HEK293 (cell line): ENCODE data around the gene PLEKHH3.

Experiments
- CTCF ChIA-PET: fragments of 350-600 bp; formaldehyde crosslinking; extraction: SDS; loops from one replicate; lab custom pipeline; 2021; ENCODE audit warnings: antibody characterized with exemption; lab: Yijun Ruan, JAX
- POLR2A ChIA-PET: fragments of 300-600 bp; formaldehyde crosslinking; extraction: SDS; loops from one replicate; lab custom pipeline; 2020; ENCODE audit warnings: antibody characterized with exemption, inconsistent platforms; lab: Yijun Ruan, JAX
- H3K27ac ChIP-seq: fragments of 200-500 bp; sonication (Bioruptor generic); 2 replicates; pipeline ENCODE4 v1.5.1; 2014; ENCODE audit warnings: low read depth, low read length, control low read depth, inconsistent platforms; ENCODE audit errors: extremely low read depth
- H3K36me3 ChIP-seq, 2 experiments: fragments of 200-500 bp in 1 of 2; sonication (Bioruptor generic) in 1 of 2; 1 replicate in 1 of 2; 2 replicates in 1 of 2; pipeline ENCODE4 v1.5.1; 2014 to 2017; ENCODE audit warnings: inconsistent platforms in 2 of 2, low read length in 2 of 2; ENCODE audit not compliant: control insufficient read depth in 2 of 2, insufficient read depth in 1 of 2
- H3K4me1 ChIP-seq: fragments of 200-500 bp; sonication (Bioruptor generic); 2 replicates; pipeline ENCODE4 v1.5.1; 2014; ENCODE audit warnings: mild to moderate bottlenecking, low read length, inconsistent platforms; ENCODE audit not compliant: control insufficient read depth, insufficient read depth
- H3K4me3 ChIP-seq: 2 replicates; pipeline ENCODE4 v1.5.1; 2011; ENCODE audit warnings: low read depth, mild to moderate bottlenecking, control low read depth, low read length, moderate library complexity
- H3K9me3 ChIP-seq: fragments of 200-500 bp; sonication (Bioruptor generic); 2 replicates; pipeline ENCODE4 v1.5.1; 2014; ENCODE audit warnings: low read depth, low read length, inconsistent platforms; ENCODE audit not compliant: control insufficient read depth, insufficient read depth
- EGR2 ChIP-seq: fragments of 450-650 bp; formaldehyde crosslinking; IDR thresholded peaks from 2 replicates; pipeline ENCODE4 v1.5.1; 2016; ENCODE audit warnings: low read depth, missing biosample characterization, missing genetic modification characterization
- GLIS1 ChIP-seq: fragments of 450-650 bp; formaldehyde crosslinking; IDR thresholded peaks from 2 replicates; pipeline ENCODE4 v1.5.1; 2016; ENCODE audit warnings: missing biosample characterization, missing genetic modification characterization
- GLIS2 ChIP-seq: fragments of 450-650 bp; formaldehyde crosslinking; IDR thresholded peaks from 2 replicates; pipeline ENCODE4 v1.5.1; 2016; ENCODE audit warnings: missing biosample characterization, missing genetic modification characterization
- KLF8 ChIP-seq: fragments of 450-650 bp; formaldehyde crosslinking; IDR thresholded peaks from 2 replicates; pipeline ENCODE4 v1.5.1; 2016; ENCODE audit warnings: missing biosample characterization, missing genetic modification characterization
- MYNN ChIP-seq: fragments of 450-650 bp; formaldehyde crosslinking; IDR thresholded peaks from 2 replicates; pipeline ENCODE4 v1.5.1; 2016; ENCODE audit warnings: missing biosample characterization, missing genetic modification characterization, borderline replicate concordance
- OSR2 ChIP-seq: fragments of 450-650 bp; formaldehyde crosslinking; IDR thresholded peaks from 2 replicates; pipeline ENCODE4 v1.5.1; 2016; ENCODE audit warnings: missing biosample characterization, missing genetic modification characterization
- SCRT2 ChIP-seq: fragments of 450-650 bp; formaldehyde crosslinking; IDR thresholded peaks from 2 replicates; pipeline ENCODE4 v1.5.1; 2016; ENCODE audit warnings: missing biosample characterization, missing genetic modification characterization
- SP2 ChIP-seq: fragments of 450-650 bp; formaldehyde crosslinking; IDR thresholded peaks from 2 replicates; pipeline ENCODE4 v1.5.1; 2016; ENCODE audit warnings: missing biosample characterization, missing genetic modification characterization
- ZBTB1 ChIP-seq: fragments of 450-650 bp; formaldehyde crosslinking; IDR thresholded peaks from 2 replicates; pipeline ENCODE4 v1.5.1; 2016; ENCODE audit warnings: missing biosample characterization, missing genetic modification characterization
- ZNF112 ChIP-seq: fragments of 450-650 bp; formaldehyde crosslinking; IDR thresholded peaks from 2 replicates; pipeline ENCODE4 v1.5.0; 2017; ENCODE audit warnings: missing biosample characterization, missing genetic modification characterization
- ZNF571 ChIP-seq: fragments of 450-650 bp; formaldehyde crosslinking; IDR thresholded peaks from 2 replicates; pipeline ENCODE4 v1.5.0; 2017; ENCODE audit warnings: missing biosample characterization, missing genetic modification characterization
- ZNF600 ChIP-seq: fragments of 450-650 bp; formaldehyde crosslinking; IDR thresholded peaks from 2 replicates; pipeline ENCODE4 v1.5.1; 2016; ENCODE audit warnings: missing biosample characterization, missing genetic modification characterization
- ZNF747 ChIP-seq: fragments of 450-650 bp; formaldehyde crosslinking; IDR thresholded peaks from 2 replicates; pipeline ENCODE4 v1.5.1; 2016; ENCODE audit warnings: missing biosample characterization, missing genetic modification characterization
- TF ChIP-seq, protein P1 (sequence below): fragments of 450-650 bp; formaldehyde crosslinking; IDR thresholded peaks from 2 replicates; pipeline ENCODE4 v1.5.1; 2016; ENCODE audit warnings: missing biosample characterization, missing genetic modification characterization
- TF ChIP-seq, protein P2 (sequence below): fragments of 450-650 bp; formaldehyde crosslinking; IDR thresholded peaks from 2 replicates; pipeline ENCODE4 v1.5.1; 2016; ENCODE audit warnings: missing biosample characterization, missing genetic modification characterization
- TF ChIP-seq, protein P3 (sequence below): fragments of 450-650 bp; formaldehyde crosslinking; IDR thresholded peaks from 2 replicates; pipeline ENCODE4 v1.5.0; 2017; ENCODE audit warnings: missing biosample characterization, missing genetic modification characterization, borderline replicate concordance
- TF ChIP-seq, protein P4 (sequence below): fragments of 450-650 bp; formaldehyde crosslinking; optimal IDR thresholded peaks from 2 replicates; pipeline ENCODE3; 2016; ENCODE audit warnings: missing biosample characterization, mild to moderate bottlenecking, missing genetic modification characterization

Gene PLEKHH3

DNA sequence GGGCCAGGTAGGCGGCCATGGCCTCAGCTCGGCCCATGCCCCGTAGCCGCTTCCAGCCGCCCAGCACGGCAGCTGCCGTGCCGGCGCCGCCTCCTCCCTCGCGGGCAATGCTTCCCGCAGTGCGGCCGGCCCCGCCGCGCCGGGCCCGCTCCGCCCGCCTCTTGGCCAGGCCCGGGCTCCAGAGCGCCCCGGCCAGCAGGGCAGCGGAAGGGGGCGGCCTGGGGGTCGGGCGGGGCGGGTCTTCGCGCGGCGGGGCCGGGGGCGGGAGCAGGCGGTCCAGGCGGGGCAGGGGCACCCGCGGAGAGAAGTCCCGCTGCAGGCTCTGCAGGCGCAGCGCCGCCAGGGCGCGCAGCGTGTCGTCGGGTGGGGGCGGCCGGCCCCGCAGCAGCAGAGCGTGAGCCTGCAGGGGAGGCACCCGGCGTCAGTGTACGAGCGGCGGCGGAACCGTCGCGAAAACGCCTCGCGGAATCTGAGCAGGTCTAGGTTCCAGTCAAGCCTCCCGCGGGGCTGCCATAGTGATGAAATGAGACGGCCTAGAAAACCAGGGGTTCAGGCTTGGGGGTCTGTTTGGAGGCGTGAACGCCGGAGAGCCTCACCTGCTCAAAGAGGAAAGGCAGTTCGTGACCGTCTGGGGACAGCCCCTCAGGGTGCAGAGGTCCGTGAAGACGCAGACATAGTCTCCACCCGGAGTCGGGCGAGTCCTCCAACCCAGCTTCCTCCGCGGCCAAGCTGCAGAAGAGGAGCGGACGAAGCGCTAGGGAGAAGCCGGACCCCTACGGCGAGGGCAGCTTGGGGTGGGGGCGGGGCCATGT, 6.6 kb downstream of the PLEKHH3 start:
- Histone ChIP-seq H3K9me3 (no peaks in the 10 kb centered on the region), H3K4me3 (no peak overlapping the region), H3K36me3 (peaks cover 15 to 81% of the 10 kb centered on the region in 2 experiments; a peak in 2 of 3 replicates), H3K27ac (no peak overlapping the region), H3K4me1 (0 out of 2 replicates have a peak, but pooled peaks cover 2% of the 10 kb centered on the region)
- ChIA-PET CTCF (no interaction called here), POLR2A (interaction anchor here (0.9 to 1.3 kb wide), 2 partner anchors 52 to 61 kb away, joined by 4 to 7 read pairs; partner anchors contain the start of genes RETREG3 and TUBG1)
- TF ChIP-seq ZNF747 (tag by site-specific recombination) (no peak), KLF8 (tag by site-specific recombination) (peak; percentile 84; the same call in 1 of the 2 replicates)

DNA sequence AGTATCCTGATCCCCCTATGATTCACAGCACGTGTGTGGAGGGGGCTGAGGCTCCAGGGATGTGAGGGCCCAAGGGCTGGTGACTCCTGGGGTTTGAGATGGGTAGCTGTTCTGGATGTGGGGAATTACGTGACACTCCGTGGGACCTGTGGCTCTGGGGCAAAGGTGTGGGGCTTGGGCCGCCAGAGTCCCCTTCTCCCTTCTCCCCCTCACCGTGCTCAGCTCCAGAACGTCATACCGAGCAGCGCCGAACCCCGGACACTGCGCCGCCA, 7.2 kb downstream of the PLEKHH3 start:
- Histone ChIP-seq H3K27ac (no peak overlapping the region), H3K36me3 (peaks cover 15 to 81% of the 10 kb centered on the region in 2 experiments; a peak in 2 of 3 replicates), H3K4me1 (0 out of 2 replicates have a peak, but pooled peaks cover under 1% of the 10 kb centered on the region), H3K4me3 (no peak overlapping the region), H3K9me3 (no peaks in the 10 kb centered on the region)
- TF ChIP-seq MYNN (tag by site-specific recombination), result no peak
- peak; percentile 26; the same call in 1 of the 2 replicates for TF ChIP-seq ZNF600 (tag by site-specific recombination)
- ChIA-PET POLR2A (interaction anchor here (0.9 to 1.8 kb wide), 3 partner anchors 10 to 60 kb away, joined by 4 to 11 read pairs (median 7); partner anchors contain the start of genes RETREG3, TUBG1 and TUBG2), CTCF (interaction anchor here (0.7 kb wide), 1 partner anchor 26 kb away, joined by 3 read pairs; no protein-coding TSS in a partner anchor)

DNA sequence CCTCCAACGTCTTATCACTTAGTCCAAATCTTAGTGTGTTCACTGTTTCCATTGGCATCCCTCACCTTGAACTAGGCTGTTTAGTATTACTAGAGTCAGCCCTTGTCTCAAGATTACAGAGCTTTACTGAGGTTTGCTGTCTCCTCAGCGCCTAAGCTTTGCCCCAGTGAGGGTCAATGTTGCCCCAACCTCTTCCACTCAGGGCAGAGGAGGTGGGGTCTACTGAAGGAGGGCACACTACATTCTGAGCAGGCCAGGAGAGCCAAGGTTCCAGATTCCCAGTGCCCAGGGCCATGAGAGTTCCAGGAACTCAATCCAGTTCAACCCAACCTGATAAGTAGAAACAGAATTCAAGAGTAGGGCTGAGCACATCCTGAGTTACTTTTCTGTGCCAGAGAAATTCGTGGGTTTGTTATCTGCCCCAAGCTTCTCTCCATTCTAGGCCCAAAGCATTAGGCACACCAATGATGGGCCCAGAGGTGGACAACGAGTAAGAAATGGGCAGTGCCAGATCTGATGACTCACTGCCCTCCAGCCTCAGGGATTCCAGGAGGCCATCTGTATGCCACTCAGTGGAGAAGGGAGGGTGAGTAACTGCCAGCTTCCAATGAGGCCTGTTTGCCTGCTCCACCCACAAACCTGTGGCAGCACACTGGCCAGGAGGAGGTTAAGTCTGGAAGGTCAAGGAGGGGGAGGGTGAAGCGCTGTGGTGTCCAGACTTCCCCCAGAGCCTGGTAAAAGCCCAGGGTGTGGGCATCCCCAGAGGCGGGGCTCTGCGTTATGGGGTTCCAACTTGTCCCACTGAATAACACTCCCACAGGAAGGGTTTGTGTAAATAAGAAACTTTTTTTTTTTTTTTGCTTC, 9.5 kb downstream of the PLEKHH3 start:
- Histone ChIP-seq H3K4me1 (no peaks in the 10 kb centered on the region), H3K9me3 (no peaks in the 10 kb centered on the region), H3K27ac (no peak overlapping the region), H3K4me3 (no peak overlapping the region), H3K36me3 (peaks cover 33 to 88% of the 10 kb centered on the region in 2 experiments)
- CTCF ChIA-PET, result interaction anchor here (1.4 kb wide), 2 partner anchors 10 to 96 kb away, joined by 3 to 4 read pairs; no protein-coding TSS in a partner anchor
- POLR2A ChIA-PET, result interaction anchor here (0.6 to 2.1 kb wide), 5 partner anchors 9 to 63 kb away, joined by 3 to 11 read pairs (median 6); partner anchors contain the start of genes PLEKHH3, RETREG3 and TUBG1
- TF ChIP-seq ZNF112 (tag by site-specific recombination), result no peak
- peak; percentile 31 for TF ChIP-seq SP2
- TF ChIP-seq EGR2, result peak; percentile 52; the same call in 1 of the 2 replicates
- peak; percentile 19; the same call in 1 of the 2 replicates for TF ChIP-seq GLIS1
- TF ChIP-seq, protein P1, sequence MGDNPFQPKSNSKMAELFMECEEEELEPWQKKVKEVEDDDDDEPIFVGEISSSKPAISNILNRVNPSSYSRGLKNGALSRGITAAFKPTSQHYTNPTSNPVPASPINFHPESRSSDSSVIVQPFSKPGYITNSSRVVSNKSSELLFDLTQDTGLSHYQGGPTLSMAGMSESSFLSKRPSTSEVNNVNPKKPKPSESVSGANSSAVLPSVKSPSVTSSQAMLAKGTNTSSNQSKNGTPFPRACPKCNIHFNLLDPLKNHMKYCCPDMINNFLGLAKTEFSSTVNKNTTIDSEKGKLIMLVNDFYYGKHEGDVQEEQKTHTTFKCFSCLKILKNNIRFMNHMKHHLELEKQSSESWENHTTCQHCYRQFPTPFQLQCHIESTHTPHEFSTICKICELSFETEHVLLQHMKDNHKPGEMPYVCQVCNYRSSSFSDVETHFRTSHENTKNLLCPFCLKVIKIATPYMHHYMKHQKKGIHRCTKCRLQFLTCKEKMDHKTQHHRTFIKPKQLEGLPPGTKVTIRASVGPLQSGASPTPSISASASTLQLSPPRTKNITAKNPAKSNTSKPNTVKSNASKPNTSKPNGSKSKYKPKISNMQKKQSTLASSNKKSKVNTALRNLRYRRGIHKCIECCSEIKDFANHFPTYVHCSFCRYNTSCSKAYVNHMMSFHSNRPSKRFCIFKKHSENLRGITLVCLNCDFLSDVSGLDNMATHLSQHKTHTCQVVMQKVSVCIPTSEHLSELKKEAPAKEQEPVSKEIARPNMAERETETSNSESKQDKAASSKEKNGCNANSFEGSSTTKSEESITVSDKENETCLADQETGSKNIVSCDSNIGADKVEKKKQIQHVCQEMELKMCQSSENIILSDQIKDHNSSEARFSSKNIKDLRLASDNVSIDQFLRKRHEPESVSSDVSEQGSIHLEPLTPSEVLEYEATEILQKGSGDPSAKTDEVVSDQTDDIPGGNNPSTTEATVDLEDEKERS, result no peak
- TF ChIP-seq, protein P2, sequence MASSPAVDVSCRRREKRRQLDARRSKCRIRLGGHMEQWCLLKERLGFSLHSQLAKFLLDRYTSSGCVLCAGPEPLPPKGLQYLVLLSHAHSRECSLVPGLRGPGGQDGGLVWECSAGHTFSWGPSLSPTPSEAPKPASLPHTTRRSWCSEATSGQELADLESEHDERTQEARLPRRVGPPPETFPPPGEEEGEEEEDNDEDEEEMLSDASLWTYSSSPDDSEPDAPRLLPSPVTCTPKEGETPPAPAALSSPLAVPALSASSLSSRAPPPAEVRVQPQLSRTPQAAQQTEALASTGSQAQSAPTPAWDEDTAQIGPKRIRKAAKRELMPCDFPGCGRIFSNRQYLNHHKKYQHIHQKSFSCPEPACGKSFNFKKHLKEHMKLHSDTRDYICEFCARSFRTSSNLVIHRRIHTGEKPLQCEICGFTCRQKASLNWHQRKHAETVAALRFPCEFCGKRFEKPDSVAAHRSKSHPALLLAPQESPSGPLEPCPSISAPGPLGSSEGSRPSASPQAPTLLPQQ (tag by site-specific recombination), result 0 out of 2 replicates have a peak, but pooled peaks have one; percentile 33
- peak; percentile 45; the same call in 1 of the 2 replicates for TF ChIP-seq SCRT2
- no peak for TF ChIP-seq ZBTB1 (tag by site-specific recombination)
- TF ChIP-seq, protein P3, sequence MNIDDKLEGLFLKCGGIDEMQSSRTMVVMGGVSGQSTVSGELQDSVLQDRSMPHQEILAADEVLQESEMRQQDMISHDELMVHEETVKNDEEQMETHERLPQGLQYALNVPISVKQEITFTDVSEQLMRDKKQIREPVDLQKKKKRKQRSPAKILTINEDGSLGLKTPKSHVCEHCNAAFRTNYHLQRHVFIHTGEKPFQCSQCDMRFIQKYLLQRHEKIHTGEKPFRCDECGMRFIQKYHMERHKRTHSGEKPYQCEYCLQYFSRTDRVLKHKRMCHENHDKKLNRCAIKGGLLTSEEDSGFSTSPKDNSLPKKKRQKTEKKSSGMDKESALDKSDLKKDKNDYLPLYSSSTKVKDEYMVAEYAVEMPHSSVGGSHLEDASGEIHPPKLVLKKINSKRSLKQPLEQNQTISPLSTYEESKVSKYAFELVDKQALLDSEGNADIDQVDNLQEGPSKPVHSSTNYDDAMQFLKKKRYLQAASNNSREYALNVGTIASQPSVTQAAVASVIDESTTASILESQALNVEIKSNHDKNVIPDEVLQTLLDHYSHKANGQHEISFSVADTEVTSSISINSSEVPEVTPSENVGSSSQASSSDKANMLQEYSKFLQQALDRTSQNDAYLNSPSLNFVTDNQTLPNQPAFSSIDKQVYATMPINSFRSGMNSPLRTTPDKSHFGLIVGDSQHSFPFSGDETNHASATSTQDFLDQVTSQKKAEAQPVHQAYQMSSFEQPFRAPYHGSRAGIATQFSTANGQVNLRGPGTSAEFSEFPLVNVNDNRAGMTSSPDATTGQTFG, result no peak
- TF ChIP-seq, protein P4, sequence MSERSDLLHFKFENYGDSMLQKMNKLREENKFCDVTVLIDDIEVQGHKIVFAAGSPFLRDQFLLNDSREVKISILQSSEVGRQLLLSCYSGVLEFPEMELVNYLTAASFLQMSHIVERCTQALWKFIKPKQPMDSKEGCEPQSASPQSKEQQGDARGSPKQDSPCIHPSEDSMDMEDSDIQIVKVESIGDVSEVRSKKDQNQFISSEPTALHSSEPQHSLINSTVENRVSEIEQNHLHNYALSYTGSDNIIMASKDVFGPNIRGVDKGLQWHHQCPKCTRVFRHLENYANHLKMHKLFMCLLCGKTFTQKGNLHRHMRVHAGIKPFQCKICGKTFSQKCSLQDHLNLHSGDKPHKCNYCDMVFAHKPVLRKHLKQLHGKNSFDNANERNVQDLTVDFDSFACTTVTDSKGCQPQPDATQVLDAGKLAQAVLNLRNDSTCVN (tag by site-specific recombination), result no peak
- no peak for TF ChIP-seq ZNF571 (tag by site-specific recombination)
- peak; percentile 40 for TF ChIP-seq GLIS2 (tag by site-specific recombination)
- no peak for TF ChIP-seq OSR2 (tag by site-specific recombination)
- TF ChIP-seq ZNF600 (tag by site-specific recombination), result peak; percentile 75; the same call in 1 of the 2 replicates
